Fibroblast of lung (primary cell): ENCODE results near the gene CD1C.

Experiments
- CTCF ChIP-seq, 2 donors: IDR thresholded peaks in 1 of 2; conservative IDR thresholded peaks in 1 of 2; 1 replicate in 1 of 2; 2 replicates in 1 of 2; pipeline ENCODE4 v1.5.1; 2011 to 2012; ENCODE audit warnings: low read length in 2 of 2, control low read depth in 1 of 2, inconsistent platforms in 1 of 2, low read depth in 1 of 2, mild to moderate bottlenecking in 1 of 2
- EZH2 ChIP-seq: IDR thresholded peaks from 2 replicates; pipeline ENCODE4 v1.5.1; 2012; ENCODE audit warnings: low read length, control low read depth, mild to moderate bottlenecking; ENCODE audit errors: missing control alignments

GRCh38 chr1:158274797-158275196, 14.9 kb upstream of the CD1C start:
- no peak for TF ChIP-seq CTCF (conservative IDR thresholded peaks at IDR 0.05 in 1 of 2, IDR thresholded peaks at IDR 0.05 in 1 of 2; ENCODE audit: low read depth in 1 of 2, low read length in 2 of 2)
- no peak for TF ChIP-seq EZH2
